Central memory CD8-positive, alpha-beta T cell (primary cell): ENCODE results near the gene ARHGEF17.

Experiments
- ATAC-seq: fragments of 150-1000 bp; cut with Tn5 transposase; replicated peaks from 2 replicates; pipeline ENCODE4 v1.10.0; 2022; ENCODE audit warnings: mild to moderate bottlenecking, moderate FRiP score, moderate number of reproducible peaks; ENCODE audit not compliant: poor library complexity, severe bottlenecking; ENCODE audit errors: extremely low read depth
- DNase-seq, 2 donors: peaks; one replicate each; pipeline ENCODE4 v3.0.0; 2021; ENCODE audit warnings: low spot score in 2 of 2
- H3K27ac Mint-ChIP-seq: one replicate; pipeline ENCODE4 v1.8.0; 2022; ENCODE audit warnings: low read depth, mild to moderate bottlenecking, moderate library complexity, mixed read lengths
- H3K27me3 Mint-ChIP-seq: one replicate; pipeline ENCODE4 v1.8.0; 2022; ENCODE audit warnings: mixed read lengths
- H3K36me3 Mint-ChIP-seq: one replicate; pipeline ENCODE4 v1.8.0; 2022; ENCODE audit warnings: mild to moderate bottlenecking, moderate library complexity, mixed read lengths; ENCODE audit not compliant: insufficient read depth
- H3K4me1 Mint-ChIP-seq: one replicate; pipeline ENCODE4 v1.8.0; 2022; ENCODE audit warnings: mixed read lengths
- H3K4me3 Mint-ChIP-seq: one replicate; pipeline ENCODE4 v1.8.0; 2022; ENCODE audit warnings: mild to moderate bottlenecking, moderate library complexity, mixed read lengths
- H3K9me3 Mint-ChIP-seq: one replicate; pipeline ENCODE4 v1.8.0; 2022; ENCODE audit warnings: mixed read lengths

The ARHGEF17 gene

DNA sequence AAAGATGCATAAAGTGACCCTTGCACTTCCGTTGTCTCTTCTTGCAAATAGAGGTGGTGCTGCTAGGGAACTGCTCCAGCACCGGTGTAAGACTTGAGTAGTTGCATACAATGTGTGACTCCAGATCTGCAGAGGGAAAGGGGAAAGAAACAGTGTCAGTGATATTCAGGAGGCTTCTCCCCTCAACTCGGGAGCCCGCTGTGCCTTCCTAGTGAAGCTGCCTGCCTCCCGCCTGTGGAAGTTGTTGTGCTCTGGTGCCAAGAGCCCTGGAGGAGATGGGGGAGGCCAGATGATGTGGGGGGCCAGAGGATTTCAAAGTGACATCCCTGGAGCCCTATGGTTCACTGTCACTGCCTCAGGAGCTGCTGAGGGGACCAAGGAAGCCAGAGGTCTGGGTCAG is 98.5 kb downstream of the ARHGEF17 start:
- no peak for ATAC-seq
- no peaks in the 10 kb centered on the region for H3K27me3 Mint-ChIP-seq
- no peaks in the 10 kb centered on the region for H3K9me3 Mint-ChIP-seq
- no peak overlapping the region for H3K4me3 Mint-ChIP-seq
- H3K36me3 Mint-ChIP-seq, result peaks cover 15% of the 10 kb centered on the region
- H3K27ac Mint-ChIP-seq, result no peak overlapping the region
- no peak for DNase-seq
- no peaks in the 10 kb centered on the region for H3K4me1 Mint-ChIP-seq

DNA sequence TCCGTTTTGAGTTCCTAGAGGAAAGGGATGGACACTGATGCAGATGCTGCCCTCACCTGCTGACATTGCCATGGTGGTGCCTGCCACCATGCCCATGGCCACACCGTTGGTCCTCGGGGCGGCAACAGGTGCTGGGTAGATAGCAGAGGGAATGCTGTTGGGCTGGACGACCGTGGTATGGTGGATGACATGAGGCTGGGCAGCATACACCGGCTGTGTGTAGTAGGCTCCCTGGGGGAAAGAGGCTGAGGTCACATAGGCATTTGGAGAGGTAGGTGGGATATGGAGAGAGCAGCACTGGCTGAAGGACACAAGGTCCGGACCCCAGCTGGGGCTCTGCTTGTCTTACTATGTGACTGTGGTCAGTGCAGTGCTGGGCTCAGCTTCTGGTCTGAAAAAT is 101.4 kb downstream of the ARHGEF17 start:
- H3K27me3 Mint-ChIP-seq, result no peaks in the 10 kb centered on the region
- ATAC-seq, result no peak
- no peak overlapping the region for H3K4me3 Mint-ChIP-seq
- H3K36me3 Mint-ChIP-seq, result peaks cover 13% of the 10 kb centered on the region
- no peaks in the 10 kb centered on the region for H3K4me1 Mint-ChIP-seq
- no peaks in the 10 kb centered on the region for H3K9me3 Mint-ChIP-seq
- H3K27ac Mint-ChIP-seq, result peak overlapping the region; percentile 36
- no peak for DNase-seq

DNA sequence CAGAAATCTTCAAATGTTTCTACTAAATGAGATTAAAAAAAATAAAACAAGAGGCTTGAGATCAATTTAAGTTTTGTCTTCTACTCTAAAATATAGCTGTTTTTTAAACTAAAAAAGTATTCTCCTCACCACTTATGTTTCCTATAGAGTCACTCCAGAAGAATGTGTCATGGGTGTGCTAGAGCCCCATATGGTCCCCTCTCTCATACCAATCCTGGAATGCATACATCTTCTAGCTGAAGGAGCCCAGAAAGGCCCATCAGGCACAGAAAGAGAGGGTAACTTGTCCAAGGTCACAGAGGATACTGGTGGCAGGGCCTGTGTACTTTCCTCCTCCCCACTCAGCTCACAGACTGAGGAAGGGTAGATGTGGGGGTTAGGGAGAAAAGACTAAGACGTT is 102.6 kb downstream of the ARHGEF17 start:
- ATAC-seq, result no peak
- no peaks in the 10 kb centered on the region for H3K9me3 Mint-ChIP-seq
- no peaks in the 10 kb centered on the region for H3K27me3 Mint-ChIP-seq
- DNase-seq, result no peak
- peaks cover 13% of the 10 kb centered on the region for H3K36me3 Mint-ChIP-seq
- no peak overlapping the region for H3K4me3 Mint-ChIP-seq
- H3K4me1 Mint-ChIP-seq, result peaks cover 6% of the 10 kb centered on the region
- no peak overlapping the region for H3K27ac Mint-ChIP-seq

DNA sequence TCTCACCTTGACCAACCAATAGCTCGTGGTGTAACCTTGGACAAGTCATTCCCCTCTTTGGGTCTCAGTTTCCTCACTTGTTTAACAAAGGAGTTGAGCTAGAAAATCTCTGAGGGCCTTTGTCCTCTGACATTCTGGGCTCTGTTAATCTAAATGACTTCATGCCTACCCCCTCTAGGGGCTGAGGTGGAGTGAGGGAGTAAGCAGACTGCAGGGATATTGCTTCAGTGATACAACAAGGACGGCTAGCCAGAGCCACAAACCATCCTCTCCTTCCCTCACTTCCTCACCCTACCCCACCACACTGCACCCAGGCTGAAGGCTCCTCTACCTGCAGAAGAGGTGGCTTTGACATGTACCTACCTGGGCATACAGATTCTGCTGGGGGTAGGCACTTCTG is 103.0 kb downstream of the ARHGEF17 start:
- Mint-ChIP-seq H3K36me3 (peaks cover 12% of the 10 kb centered on the region), H3K4me1 (peaks cover 6% of the 10 kb centered on the region), H3K27me3 (no peaks in the 10 kb centered on the region), H3K9me3 (no peaks in the 10 kb centered on the region), H3K27ac (no peak overlapping the region), H3K4me3 (no peak overlapping the region)
- DNase-seq (no peak), ATAC-seq (no peak)

DNA sequence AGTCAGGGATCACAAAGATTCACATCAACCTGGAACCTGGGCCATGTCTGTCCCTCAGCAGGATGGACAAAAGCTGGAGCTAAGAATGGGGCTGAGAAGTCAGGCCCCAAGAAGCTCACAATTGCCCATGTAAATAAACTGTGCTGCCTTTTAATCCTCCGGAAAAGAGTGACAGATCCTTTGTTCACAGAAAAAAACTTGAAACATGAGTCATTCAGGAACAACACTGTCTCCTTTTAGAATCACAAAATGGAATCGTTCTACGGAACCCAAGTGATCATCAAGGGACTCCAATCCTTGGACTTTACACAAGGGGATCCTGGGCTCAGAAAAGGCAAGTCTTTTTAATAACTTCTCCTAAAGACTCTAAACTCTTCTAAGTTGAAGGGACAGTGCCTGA is 104.2 kb downstream of the ARHGEF17 start:
- Mint-ChIP-seq H3K36me3 (peaks cover 15% of the 10 kb centered on the region), H3K4me3 (no peak overlapping the region), H3K9me3 (no peaks in the 10 kb centered on the region), H3K27ac (peak overlapping the region; percentile 42), H3K27me3 (no peaks in the 10 kb centered on the region), H3K4me1 (peaks cover 6% of the 10 kb centered on the region)
- DNase-seq, result no peak
- no peak for ATAC-seq

DNA sequence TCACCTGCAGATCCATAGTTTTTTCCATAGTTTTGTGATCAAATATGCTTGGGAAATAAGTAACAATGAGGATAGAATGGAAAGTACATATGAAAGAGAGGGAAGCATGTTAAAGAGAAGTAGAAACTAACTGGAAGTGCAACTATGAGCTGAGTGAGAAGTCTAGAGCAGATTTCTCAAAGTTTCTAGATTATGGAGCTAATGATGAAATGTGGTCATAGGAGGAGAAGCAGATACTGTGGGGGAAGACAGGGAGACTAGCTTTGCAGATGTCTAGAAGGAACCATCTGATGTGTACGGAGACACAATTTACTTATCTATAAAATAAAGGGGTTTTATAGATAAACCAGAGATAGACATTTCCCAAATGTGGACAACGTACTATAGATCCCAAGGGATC is 105.2 kb downstream of the ARHGEF17 start:
- peaks cover 17% of the 10 kb centered on the region for H3K36me3 Mint-ChIP-seq
- no peaks in the 10 kb centered on the region for H3K27me3 Mint-ChIP-seq
- ATAC-seq (no peak), DNase-seq (no peak)
- H3K9me3 Mint-ChIP-seq, result no peaks in the 10 kb centered on the region
- H3K4me1 Mint-ChIP-seq, result peaks cover 6% of the 10 kb centered on the region
- H3K4me3 Mint-ChIP-seq, result no peak overlapping the region
- H3K27ac Mint-ChIP-seq, result no peak overlapping the region

DNA sequence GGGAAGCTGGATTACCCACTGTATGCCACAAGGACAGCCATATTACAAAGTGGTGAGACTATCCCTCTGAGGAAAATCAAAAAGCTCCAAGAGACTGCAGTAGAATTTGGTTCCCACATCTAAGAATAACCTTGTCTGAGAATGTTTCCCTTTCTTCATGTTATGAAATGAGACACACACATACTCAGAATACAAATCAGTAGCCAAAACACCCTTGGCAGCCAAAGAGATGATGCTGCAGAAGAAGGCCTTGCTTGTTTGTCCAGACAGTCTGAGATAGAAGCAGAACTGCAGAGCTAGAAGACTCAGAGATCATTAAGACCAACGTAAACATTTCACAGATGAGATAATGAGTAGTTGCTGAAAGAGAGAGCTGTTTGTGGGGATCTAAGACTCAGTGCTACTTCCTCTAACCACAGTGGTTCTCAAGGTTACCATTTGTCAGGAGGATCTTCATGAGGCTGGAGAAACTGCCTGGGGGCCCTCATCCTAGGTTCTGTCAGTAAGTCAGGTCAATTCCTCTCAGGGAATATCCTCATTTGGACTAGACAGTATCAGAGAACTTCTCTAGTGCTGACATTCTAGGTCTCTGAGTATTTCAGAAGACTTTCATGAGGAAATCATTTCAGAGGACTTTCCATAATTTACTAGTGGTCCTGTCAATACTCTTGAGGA is 107.0 kb downstream of the ARHGEF17 start:
- peaks cover 6% of the 10 kb centered on the region for H3K4me1 Mint-ChIP-seq
- no peaks in the 10 kb centered on the region for H3K9me3 Mint-ChIP-seq
- no peak overlapping the region for H3K4me3 Mint-ChIP-seq
- peak overlapping the region; percentile 22 for H3K27ac Mint-ChIP-seq
- peaks cover 9% of the 10 kb centered on the region for H3K36me3 Mint-ChIP-seq
- ATAC-seq (no peak), DNase-seq (no peak)
- H3K27me3 Mint-ChIP-seq, result no peaks in the 10 kb centered on the region

DNA sequence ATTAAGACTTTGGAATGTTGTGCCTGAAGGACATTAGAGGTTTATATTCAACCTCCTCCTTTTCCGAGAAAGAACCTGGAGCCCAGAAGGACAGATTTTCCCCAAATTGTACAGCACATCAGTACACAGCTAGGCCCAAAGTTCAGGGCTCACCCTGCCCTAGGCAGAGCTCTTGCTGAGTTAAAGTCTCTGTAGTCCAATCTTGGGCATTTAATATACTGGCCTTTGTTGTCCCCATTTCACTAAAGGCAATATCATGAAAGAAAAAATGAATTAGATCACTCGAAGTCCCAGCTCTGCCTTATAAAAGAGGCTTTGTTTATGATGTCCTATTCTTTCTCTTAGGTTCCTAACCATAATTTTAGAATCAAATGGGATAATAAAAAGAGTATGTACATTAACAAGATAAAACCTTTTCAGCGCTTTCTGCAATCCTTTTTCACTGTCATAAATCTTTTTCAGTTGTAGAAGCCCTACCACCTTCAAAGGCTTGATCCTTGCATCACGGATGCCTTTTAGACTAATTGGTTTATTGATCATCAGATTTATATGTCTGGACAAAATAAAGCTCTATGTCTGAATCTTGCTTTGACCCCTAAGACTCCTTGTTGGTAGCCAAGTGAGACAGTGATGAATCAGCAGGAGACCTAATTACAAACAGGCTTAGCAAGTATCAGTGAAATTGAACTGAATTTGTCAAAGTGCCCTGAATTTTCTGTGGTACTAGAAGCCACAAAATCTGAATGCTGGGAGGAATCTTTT is 108.0 kb downstream of the ARHGEF17 start:
- peaks cover 8% of the 10 kb centered on the region for H3K36me3 Mint-ChIP-seq
- no peaks in the 10 kb centered on the region for H3K9me3 Mint-ChIP-seq
- peaks cover 6% of the 10 kb centered on the region for H3K4me1 Mint-ChIP-seq
- ATAC-seq (no peak), DNase-seq (no peak)
- no peak overlapping the region for H3K4me3 Mint-ChIP-seq
- no peak overlapping the region for H3K27ac Mint-ChIP-seq
- H3K27me3 Mint-ChIP-seq, result no peaks in the 10 kb centered on the region

DNA sequence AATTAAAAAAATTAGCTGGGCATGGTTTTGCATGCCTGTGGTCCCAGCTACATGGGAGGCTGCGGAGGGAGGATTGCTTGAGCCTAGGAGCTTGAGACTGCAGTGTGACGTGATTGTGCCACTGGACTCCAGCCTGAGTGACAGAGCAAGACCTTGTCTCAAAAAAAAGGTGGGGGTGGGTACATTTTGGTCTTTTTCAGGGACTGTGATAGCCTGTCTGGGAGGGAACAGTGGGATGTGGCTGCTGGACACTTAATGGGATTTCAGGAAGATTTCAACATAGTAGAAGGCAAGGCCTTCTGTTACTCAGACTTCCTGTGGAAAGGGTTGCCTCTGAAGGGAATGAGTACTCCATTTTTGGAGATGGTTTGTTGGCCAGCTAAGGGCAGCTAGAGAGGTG is 108.7 kb downstream of the ARHGEF17 start:
- peaks cover 8% of the 10 kb centered on the region for H3K36me3 Mint-ChIP-seq
- H3K9me3 Mint-ChIP-seq, result no peaks in the 10 kb centered on the region
- H3K4me1 Mint-ChIP-seq, result peaks cover 6% of the 10 kb centered on the region
- no peaks in the 10 kb centered on the region for H3K27me3 Mint-ChIP-seq
- ATAC-seq (no peak), DNase-seq (no peak)
- no peak overlapping the region for H3K27ac Mint-ChIP-seq
- no peak overlapping the region for H3K4me3 Mint-ChIP-seq
